Activated naive CD8-positive, alpha-beta T cell treated with anti-CD3 and anti-CD28 coated beads, Interleukin-2, amount 50 U/mL, for 16 hours (primary cell): Measurements from ENCODE around the gene TIGD2.
"Not testable (repeated sequence)": the region's sequence is repeated elsewhere in the genome, so short reads cannot be mapped to it uniquely, and the experiment has no call there.

Experiments
- DNase-seq: peaks from one replicate; pipeline ENCODE4 v3.0.0-alpha.2; 2020; ENCODE audit warnings: low read depth, low spot score

The TIGD2 gene

DNA sequence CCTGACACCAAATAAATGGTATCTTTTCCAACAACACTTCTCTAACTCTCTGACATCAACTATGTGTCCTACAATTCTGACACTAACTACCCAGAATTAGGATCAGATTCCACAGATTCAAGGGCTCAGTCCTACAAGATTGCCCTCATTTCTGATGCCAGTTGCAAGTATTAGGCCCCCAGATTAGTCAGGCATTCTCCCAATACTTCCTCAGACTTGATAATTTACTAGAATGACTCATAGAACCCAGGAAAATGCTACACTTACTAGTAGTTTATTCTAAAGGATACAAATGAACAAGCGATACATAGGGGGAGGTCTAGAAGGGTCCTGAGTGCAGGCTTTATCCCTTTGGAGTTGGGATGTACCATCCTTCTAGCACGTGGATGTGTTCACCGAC is 8.5 kb downstream of the TIGD2 start:
- DNase-seq, result no peak

- no peak for DNase-seq
These were observed 10.2 kb downstream of the TIGD2 start for GRCh38 chr4:89121387-89122068.

DNA sequence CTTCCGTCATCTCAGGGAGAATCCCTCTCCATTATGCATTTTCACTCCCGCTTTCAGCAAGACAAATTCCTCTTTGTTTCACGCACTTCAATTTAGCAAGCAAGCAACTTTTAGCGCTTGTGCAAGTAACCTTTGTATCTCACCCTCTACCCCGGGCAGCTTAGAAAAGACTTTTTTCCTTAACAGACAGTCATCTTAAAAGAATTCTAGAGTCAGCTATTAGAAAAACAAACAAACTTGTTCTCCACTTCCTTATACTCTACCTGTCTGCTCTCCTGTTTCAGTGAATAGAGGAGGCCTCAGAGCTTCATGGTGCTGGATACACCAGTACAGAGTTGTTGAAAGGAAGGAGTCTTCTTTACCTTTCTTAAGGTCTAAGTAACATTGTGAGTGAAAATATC is 12.1 kb downstream of the TIGD2 start:
- DNase-seq, result no peak

DNA sequence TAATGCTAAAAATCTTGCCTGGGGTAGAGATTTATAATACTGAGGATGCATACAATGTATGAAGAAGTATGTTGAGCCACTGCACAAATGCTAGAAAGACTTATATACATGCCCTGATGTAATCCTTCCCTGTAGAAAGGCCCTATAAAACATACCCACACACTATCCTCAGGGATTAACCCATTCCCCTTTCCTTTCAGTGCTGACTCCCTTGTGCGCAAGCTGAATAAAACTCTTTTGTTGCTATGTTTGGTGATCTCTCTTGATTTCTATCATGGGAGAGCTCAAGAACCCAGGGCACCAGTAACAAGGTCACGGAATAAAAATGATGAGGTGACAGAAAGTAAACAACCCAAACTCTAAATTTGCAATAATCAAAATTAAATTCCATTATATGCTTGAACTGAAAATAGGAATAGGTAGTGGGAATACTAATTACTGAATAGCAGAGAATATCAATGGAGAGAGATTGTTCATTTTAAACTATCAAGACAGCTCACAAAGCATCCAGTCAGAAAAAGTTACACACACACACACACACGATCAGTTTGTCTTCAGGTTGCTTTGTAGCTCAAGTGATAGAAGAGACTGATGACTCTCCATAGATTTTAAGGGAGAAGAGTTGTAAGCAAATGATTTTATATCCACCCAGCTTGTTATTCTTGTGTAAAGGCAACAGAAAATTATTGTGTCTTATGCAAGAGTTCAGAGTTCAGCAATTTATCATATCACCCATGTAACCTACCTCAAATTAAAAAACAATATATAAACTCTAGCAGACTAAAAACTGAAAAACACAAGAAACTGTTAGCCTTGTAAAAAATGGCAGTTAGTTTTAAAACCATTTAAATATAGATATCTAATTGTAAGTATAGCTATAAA is 14.8 kb downstream of the TIGD2 start:
- no peak for DNase-seq

DNA sequence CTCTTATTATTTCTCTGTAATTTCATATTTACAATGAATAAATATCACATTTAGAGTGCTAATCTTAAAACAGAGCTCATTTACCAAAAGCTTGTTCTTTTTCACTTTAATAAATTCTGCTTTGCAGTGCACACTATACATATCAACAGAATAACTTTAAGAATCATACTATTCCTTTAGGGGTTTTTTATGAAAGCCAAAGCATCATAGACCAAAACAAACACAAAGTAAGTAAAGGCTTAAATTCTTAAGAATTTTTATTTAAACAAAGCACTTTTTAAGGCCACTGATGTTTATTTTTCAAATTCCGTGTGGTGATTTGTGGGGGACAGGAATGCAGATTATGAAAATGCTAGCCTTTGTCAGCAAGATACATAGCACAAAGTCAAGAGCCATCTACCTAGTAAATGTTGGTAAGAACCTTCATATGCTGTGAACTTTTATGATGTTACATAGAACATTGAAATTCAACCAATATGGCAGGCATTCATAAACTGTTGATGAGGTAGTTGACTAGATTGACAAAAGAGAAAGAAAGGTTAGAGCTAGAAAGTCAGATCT is 17.8 kb downstream of the TIGD2 start:
- no peak for DNase-seq

DNA sequence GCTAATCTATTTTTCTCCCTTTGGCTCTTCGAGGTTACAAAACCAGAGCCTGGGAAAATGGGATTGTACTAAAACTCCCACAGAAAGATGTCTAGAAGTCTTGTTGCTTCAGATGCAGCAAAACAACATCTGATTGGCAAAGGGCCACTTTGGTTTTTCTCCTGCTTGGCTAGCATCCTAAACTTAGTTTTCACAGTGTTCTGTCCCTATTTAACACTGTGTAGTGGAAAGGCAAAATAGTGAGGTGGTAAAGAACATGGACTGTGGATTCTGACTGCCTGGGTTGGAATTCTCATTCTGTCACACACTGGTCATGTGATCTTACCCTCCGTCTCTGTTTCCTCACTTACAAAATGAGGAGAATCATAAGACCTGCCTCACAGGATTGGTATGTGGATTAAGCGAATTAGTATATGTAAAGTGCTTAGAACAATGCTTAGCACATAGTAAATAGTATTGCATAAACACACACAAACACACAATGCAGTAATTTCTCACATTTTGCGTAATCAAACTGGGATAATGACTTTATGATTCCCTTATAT is 23.5 kb downstream of the TIGD2 start:
- no peak for DNase-seq

GRCh38 chr4:89136525-89136924 is 25.2 kb downstream of the TIGD2 start:
- DNase-seq, result no peak

DNA sequence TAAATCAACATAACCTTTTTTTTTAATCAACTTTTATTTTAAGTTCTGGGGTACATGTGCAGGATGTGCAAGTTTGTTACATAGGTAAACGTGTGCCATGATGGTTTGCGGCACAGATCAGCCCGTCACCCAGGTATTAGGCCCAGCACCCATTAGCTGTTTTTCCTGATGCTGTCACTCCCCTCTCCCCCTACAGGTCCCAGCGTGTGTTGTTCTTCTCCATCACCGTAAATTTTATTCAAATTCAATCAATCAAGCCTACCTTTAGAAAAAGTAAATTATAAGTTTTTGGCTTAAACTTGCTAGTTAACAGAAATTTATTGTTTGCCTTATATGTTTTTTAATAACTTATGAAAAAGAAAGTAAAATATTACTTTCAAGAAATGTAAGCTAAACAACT is 25.9 kb downstream of the TIGD2 start:
- DNase-seq, result no peak

GRCh38 chr4:89137695-89138094 is 26.4 kb downstream of the TIGD2 start:
- DNase-seq, result no peak

- no peak for DNase-seq
These were observed 28.9 kb downstream of the TIGD2 start for GRCh38 chr4:89140168-89140759.

GRCh38 chr4:89142691-89143669 is 31.6 kb downstream of the TIGD2 start:
- no peak for DNase-seq

DNA sequence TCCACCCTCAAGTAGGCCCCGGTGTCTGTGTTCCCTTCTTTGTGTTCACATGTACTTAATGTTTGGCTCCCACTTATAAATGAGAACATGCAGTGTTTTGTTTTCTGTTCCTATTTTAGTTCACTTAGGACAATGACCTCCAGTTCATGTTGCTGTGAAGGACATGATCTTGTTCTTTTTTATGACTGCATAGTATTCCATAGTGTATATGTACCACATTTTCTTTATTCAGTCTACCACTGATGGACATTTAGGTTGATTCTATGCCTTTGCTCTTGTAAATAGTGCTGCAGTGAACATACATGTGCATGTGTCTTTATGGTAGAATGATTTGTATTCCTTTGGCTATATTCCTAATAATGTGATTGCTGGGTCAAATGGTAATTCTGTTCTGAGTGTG is 33.3 kb downstream of the TIGD2 start:
- not testable (repeated sequence) for DNase-seq

GRCh38 chr4:89146196-89146595 is 34.9 kb downstream of the TIGD2 start:
- DNase-seq, result no peak

DNA sequence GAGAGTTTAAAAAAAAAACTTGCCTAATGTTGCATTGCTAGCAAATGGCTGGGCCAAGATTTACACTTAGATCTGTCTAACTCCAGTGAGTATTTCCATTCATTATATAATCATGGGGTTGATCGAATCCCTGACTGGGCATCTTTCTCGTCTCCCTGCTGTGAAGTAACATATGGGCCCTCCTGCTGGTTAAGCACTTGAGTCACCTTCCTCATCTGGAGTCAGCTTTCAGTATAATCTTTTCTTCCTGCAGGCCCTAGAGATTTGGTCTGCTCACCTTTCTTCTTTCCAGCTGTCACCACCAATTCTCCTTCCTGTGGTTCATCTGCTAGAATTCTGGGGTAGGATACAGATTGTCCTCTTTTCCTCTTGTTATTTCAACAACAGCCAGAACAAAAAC is 41.6 kb downstream of the TIGD2 start:
- no peak for DNase-seq

- no peak for DNase-seq
These were observed 45.0 kb downstream of the TIGD2 start for GRCh38 chr4:89156174-89156914.

- DNase-seq, result no peak
These were observed 46.2 kb downstream of the TIGD2 start for GRCh38 chr4:89157488-89158024.

- no peak for DNase-seq
These were observed 47.7 kb downstream of the TIGD2 start for GRCh38 chr4:89158884-89159503.

DNA sequence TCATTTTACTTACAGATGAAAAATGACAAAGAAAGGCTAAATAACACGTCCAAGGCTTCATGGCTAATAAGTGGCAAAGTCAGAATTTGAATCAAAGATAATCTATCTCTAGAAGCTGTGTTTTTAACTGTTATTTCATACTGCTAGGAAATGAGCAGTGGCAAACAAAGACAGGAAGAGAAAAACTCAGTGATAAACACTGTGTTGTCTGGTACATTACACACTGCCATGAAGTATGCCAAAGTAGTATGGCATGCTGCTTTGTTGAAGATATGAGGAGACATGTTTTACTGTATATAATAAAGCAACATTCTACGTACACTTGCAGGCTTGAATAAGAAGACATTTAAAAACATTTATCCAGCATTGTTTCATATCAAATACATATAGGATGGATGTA is 49.5 kb downstream of the TIGD2 start:
- no peak for DNase-seq

DNA sequence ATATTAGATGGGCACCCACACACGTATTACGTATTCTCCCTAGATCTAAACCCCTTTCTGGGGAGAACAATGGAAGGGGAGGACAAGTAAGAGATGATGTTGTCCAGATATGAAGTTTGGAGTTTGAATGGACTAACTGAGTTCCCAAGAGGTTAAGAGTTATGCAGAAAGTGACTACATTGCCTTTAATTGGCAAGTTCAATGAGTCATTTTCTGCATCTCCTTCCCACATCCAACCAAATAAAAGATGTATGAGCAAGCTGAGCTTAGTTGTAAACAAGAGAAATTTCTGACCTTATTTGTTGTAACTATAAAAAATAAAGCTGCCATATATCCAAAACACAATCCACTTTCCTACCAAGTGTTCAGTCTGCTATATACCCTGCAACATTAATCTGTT is 50.5 kb downstream of the TIGD2 start:
- DNase-seq, result no peak
